ENCODE results near the gene ADGRL1. TPM values are rescaled to one million over a fixed set of nuclear protein-coding genes. Genes with fewer than 3 reads are reported as not detected.

ADGRL1 gene
- polyA plus RNA-seq, 1 donor (not counting 4 experiments of a cell fraction or from before 2014, with no cell fraction given) = 3.2 TPM

GRCh38 chr19:14120497-14120780, 85.5 kb downstream of the ADGRL1 start:
- DNase-seq (ENCODE audit: low read depth, low spot score) (no peak), FAIRE-seq (no peak)
- Histone ChIP-seq H3K27me3 (ENCODE audit: control insufficient read depth, extremely low read depth, insufficient read depth, low read length) (no peaks in the 10 kb centered on the region), H3K9ac (ENCODE audit: control insufficient read depth, extremely low read depth, insufficient read depth, low read length) (no peak overlapping the region), H3K9me1 (ENCODE audit: control insufficient read depth, extremely low read depth, insufficient read depth, low read length) (no peaks in the 10 kb centered on the region), H3K79me2 (ENCODE audit: control insufficient read depth, insufficient read depth, low read length) (peaks cover 9% of the 10 kb centered on the region), H3K4me2 (ENCODE audit: control insufficient read depth, extremely low read depth, insufficient read depth, low read depth, low read length) (no peak overlapping the region), H3K4me3 (ENCODE audit: control insufficient read depth in 2 of 3, extremely low read depth in 1 of 3, insufficient read depth in 2 of 3, low read depth in 1 of 3, low read length in 3 of 3) (no peak overlapping the region), H3K36me3 (ENCODE audit: control insufficient read depth in 2 of 2, extremely low read depth in 1 of 2, insufficient read depth in 2 of 2, low read length in 2 of 2) (peaks cover 0 to 8% of the 10 kb centered on the region in 2 experiments), H3K9me3 (ENCODE audit: control insufficient read depth, low read depth, low read length) (no peaks in the 10 kb centered on the region), H3K27ac (ENCODE audit: control insufficient read depth, insufficient read depth, low read length) (no peak overlapping the region), H3K4me1 (ENCODE audit: control insufficient read depth, extremely low read depth, insufficient read depth, low read length) (peaks cover 14% of the 10 kb centered on the region), H4K20me1 (ENCODE audit: control insufficient read depth, extremely low read depth, insufficient read depth, low read length) (no peaks in the 10 kb centered on the region), H2AFZ (ENCODE audit: control insufficient read depth, low read length) (no peak overlapping the region)
- TF ChIP-seq EZH2 (IDR thresholded peaks at IDR 0.05; ENCODE audit: low read length) = no peak
- no peak for TF ChIP-seq CTCF (optimal IDR thresholded peaks at IDR 0.05 in 1 of 3, IDR thresholded peaks at IDR 0.05 in 1 of 3, conservative IDR thresholded peaks at IDR 0.05 in 1 of 3; ENCODE audit: extremely low read depth in 1 of 3, insufficient read depth in 2 of 3, low read length in 3 of 3)
- dilution Hi-C loops (cut with MboI; ENCODE audit: extremely low pct_ligation_motif_present, low sequenced_read_pairs) = no loop called here

- Histone ChIP-seq H3K27ac (ENCODE audit: control insufficient read depth, insufficient read depth, low read length) (no peak overlapping the region), H3K9me1 (ENCODE audit: control insufficient read depth, extremely low read depth, insufficient read depth, low read length) (no peaks in the 10 kb centered on the region), H3K9ac (ENCODE audit: control insufficient read depth, extremely low read depth, insufficient read depth, low read length) (no peak overlapping the region), H3K79me2 (ENCODE audit: control insufficient read depth, insufficient read depth, low read length) (peaks cover 9% of the 10 kb centered on the region), H3K4me2 (ENCODE audit: control insufficient read depth, extremely low read depth, insufficient read depth, low read depth, low read length) (no peak overlapping the region), H4K20me1 (ENCODE audit: control insufficient read depth, extremely low read depth, insufficient read depth, low read length) (no peaks in the 10 kb centered on the region), H2AFZ (ENCODE audit: control insufficient read depth, low read length) (no peak overlapping the region), H3K27me3 (ENCODE audit: control insufficient read depth, extremely low read depth, insufficient read depth, low read length) (no peaks in the 10 kb centered on the region), H3K36me3 (ENCODE audit: control insufficient read depth in 2 of 2, extremely low read depth in 1 of 2, insufficient read depth in 2 of 2, low read length in 2 of 2) (peaks cover 0 to 8% of the 10 kb centered on the region in 2 experiments), H3K9me3 (ENCODE audit: control insufficient read depth, low read depth, low read length) (no peaks in the 10 kb centered on the region), H3K4me3 (ENCODE audit: control insufficient read depth in 2 of 3, extremely low read depth in 1 of 3, insufficient read depth in 2 of 3, low read depth in 1 of 3, low read length in 3 of 3) (no peak overlapping the region), H3K4me1 (ENCODE audit: control insufficient read depth, extremely low read depth, insufficient read depth, low read length) (peaks cover 14% of the 10 kb centered on the region)
- no peak for TF ChIP-seq EZH2 (IDR thresholded peaks at IDR 0.05; ENCODE audit: low read length)
- TF ChIP-seq CTCF (optimal IDR thresholded peaks at IDR 0.05 in 1 of 3, IDR thresholded peaks at IDR 0.05 in 1 of 3, conservative IDR thresholded peaks at IDR 0.05 in 1 of 3; ENCODE audit: extremely low read depth in 1 of 3, insufficient read depth in 2 of 3, low read length in 3 of 3) = no peak
- FAIRE-seq (no peak), DNase-seq (ENCODE audit: low read depth, low spot score) (no peak)
- dilution Hi-C loops (cut with MboI; ENCODE audit: extremely low pct_ligation_motif_present, low sequenced_read_pairs) = no loop called here
Measured at GRCh38 chr19:14119644-14120496, 86.1 kb downstream of the ADGRL1 start.
